Mesenteric fat pad (tissue), 1 donor: Measurements from ENCODE around the gene TOR1AIP1. TPM values are rescaled to one million over a fixed set of nuclear protein-coding genes. Genes with fewer than 3 reads are reported as not detected.

Experiments
- total RNA-seq: library from RNA; stranded (reverse); fragmentation: NEBNext Ultra II Directional; extraction: Animal tissue kit (Norgen Biotek cat#: 25700); gene quantifications from one replicate; pipeline ENCODE4 v1.2.1, GENCODE V29; 2021
- donor health status: DM: yes; HTN: yes; CAD: no.

TOR1AIP1 gene
- total RNA-seq, 1 donor from 2014 or later = 42.6 TPM

Other genes with a start within 250 kb of the TOR1AIP1 start
- gene FAM163A, start 139.0 kb upstream of the TOR1AIP1 start, total RNA-seq = not detected
- gene TOR1AIP2, start 4.5 kb upstream of the TOR1AIP1 start, total RNA-seq = 85.3 TPM
- gene CEP350, start 72.5 kb downstream of the TOR1AIP1 start, total RNA-seq = 57.6 TPM